Neural crest cell (in vitro differentiated cells): ENCODE measurements around the gene ADAMTS17. TPM values are rescaled to one million over a fixed set of nuclear protein-coding genes. Genes with fewer than 3 reads are reported as not detected.

ENCODE experiments used
- DNase-seq: peaks from one replicate; pipeline ENCODE4 v3.0.0; 2021; ENCODE audit warnings: low read depth, mixed read lengths, low spot score
- H3K27ac Mint-ChIP-seq: one replicate; pipeline ENCODE4 v1.8.0; 2021; ENCODE audit warnings: mild to moderate bottlenecking, mixed read lengths; ENCODE audit not compliant: unreplicated experiment
- H3K27me3 Mint-ChIP-seq: 2 replicates; pipeline ENCODE4 v1.8.0; 2021; ENCODE audit warnings: low read depth, mild to moderate bottlenecking, mixed read lengths
- H3K36me3 Mint-ChIP-seq: 2 replicates; pipeline ENCODE4 v1.8.0; 2021; ENCODE audit warnings: low read depth, mild to moderate bottlenecking, mixed read lengths
- H3K4me1 Mint-ChIP-seq: 2 replicates; pipeline ENCODE4 v1.8.0; 2021; ENCODE audit warnings: mixed read lengths
- H3K4me3 Mint-ChIP-seq: one replicate; pipeline ENCODE4 v1.8.0; 2021; ENCODE audit warnings: mild to moderate bottlenecking, mixed read lengths
- H3K9me3 Mint-ChIP-seq: 2 replicates; pipeline ENCODE4 v1.8.0; 2021; ENCODE audit warnings: mixed read lengths
- CTCF ChIP-seq: fragments of 200-600 bp; sonication (generic); conservative IDR thresholded peaks from 2 replicates; pipeline ENCODE4 v1.5.0; 2021; ENCODE audit warnings: antibody characterized with exemption, mild to moderate bottlenecking
- total RNA-seq: library from RNA; stranded (reverse); gene quantifications from 2 replicates; pipeline ENCODE4 v1.2.1, GENCODE V29; 2021

Gene ADAMTS17
- total RNA-seq, 1 donor from 2014 or later = 2.3 TPM

- Mint-ChIP-seq H3K9me3 (no peaks in the 10 kb centered on the region), H3K4me3 (no peak overlapping the region), H3K27ac (no peak overlapping the region), H3K4me1 (peaks cover 9% of the 10 kb centered on the region), H3K27me3 (no peaks in the 10 kb centered on the region), H3K36me3 (no peaks in the 10 kb centered on the region)
- no peak for TF ChIP-seq CTCF
- DNase-seq = no peak
Observed at GRCh38 chr15:100053474-100054121, 288.2 kb downstream of the ADAMTS17 start.

- no peaks in the 10 kb centered on the region for H3K36me3 Mint-ChIP-seq
- no peaks in the 10 kb centered on the region for H3K9me3 Mint-ChIP-seq
- peaks cover 5% of the 10 kb centered on the region for H3K4me1 Mint-ChIP-seq
- H3K27ac Mint-ChIP-seq = peak overlapping the region; percentile 67
- H3K27me3 Mint-ChIP-seq = no peaks in the 10 kb centered on the region
- no peak overlapping the region for H3K4me3 Mint-ChIP-seq
- TF ChIP-seq CTCF = no peak
- no peak for DNase-seq
Observed at GRCh38 chr15:100052716-100053473, 288.9 kb downstream of the ADAMTS17 start.

DNA sequence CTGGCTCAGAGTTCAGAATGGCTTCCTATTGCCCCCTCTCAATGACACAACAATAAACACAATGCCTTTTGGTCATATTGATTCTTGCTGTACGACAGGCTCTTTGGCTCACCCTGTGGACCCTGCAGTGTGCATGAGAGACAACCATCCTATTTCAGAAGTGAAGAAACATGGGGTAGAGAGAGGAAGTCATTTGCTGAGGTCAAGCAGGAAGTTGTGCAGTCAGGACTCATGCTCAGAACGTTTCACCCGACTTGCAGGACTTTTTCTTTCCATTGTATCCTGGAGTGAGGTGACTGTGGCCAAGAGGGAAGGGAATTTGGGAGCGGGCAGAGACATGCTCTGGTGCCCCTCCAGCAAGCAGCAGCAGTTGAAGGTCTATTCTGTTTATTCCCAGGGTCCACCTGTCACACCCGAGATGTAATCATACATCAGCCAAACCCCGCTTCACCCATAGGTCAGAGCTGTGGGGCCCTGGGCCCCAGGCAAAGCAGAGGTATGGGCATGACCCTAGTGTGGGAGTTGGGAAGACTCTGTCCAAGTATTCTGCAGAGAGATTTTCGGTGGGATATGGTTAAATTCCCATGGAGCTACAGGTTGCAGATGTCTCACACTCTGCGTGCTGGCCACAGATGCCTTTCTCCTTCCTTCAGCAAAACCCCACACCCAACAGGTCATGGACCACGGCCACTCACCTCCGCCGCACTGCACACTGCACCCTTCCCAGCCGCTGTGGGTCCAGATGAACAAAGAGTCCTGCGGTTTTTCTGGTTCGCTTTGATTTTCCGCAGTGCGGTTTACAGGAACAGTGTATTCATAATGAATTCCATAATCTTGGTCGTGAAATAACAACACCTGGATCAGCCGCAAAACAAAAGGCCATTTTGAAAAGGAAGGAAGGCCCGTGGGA is 290.6 kb downstream of the ADAMTS17 start:
- no peak for TF ChIP-seq CTCF
- no peaks in the 10 kb centered on the region for H3K27me3 Mint-ChIP-seq

GRCh38 chr15:100049936-100050876 is 291.6 kb downstream of the ADAMTS17 start:
- Mint-ChIP-seq H3K36me3 (no peaks in the 10 kb centered on the region), H3K9me3 (no peaks in the 10 kb centered on the region), H3K27me3 (no peaks in the 10 kb centered on the region), H3K4me3 (no peak overlapping the region), H3K4me1 (peaks cover 5% of the 10 kb centered on the region), H3K27ac (no peak overlapping the region)
- DNase-seq = no peak
- no peak for TF ChIP-seq CTCF

More for the DNA sequence above, 290.6 kb downstream of the ADAMTS17 start:
- DNase-seq = no peak
- no peaks in the 10 kb centered on the region for H3K9me3 Mint-ChIP-seq
- H3K36me3 Mint-ChIP-seq = no peaks in the 10 kb centered on the region
- H3K4me1 Mint-ChIP-seq = peaks cover 5% of the 10 kb centered on the region
- no peak overlapping the region for H3K27ac Mint-ChIP-seq
- no peak overlapping the region for H3K4me3 Mint-ChIP-seq
